ENCODE results near the gene TIMP2.

TIMP2 gene

GRCh38 chr17:78831688-78832540 is 93.3 kb downstream of the TIMP2 start:
- no peak for DNase-seq

GRCh38 chr17:78829477-78829876 is 95.7 kb downstream of the TIMP2 start:
- DNase-seq = no peak

- DNase-seq = no peak
Measured at GRCh38 chr17:78828470-78829185, 96.6 kb downstream of the TIMP2 start.

- DNase-seq = no peak
Measured at GRCh38 chr17:78826836-78827509, 98.2 kb downstream of the TIMP2 start.

GRCh38 chr17:78826421-78826820 is 98.8 kb downstream of the TIMP2 start:
- DNase-seq = no peak

- DNase-seq = no peak
Measured at GRCh38 chr17:78825696-78826095, 99.5 kb downstream of the TIMP2 start.

- DNase-seq = no peak
Measured at GRCh38 chr17:78824240-78824639, 100.9 kb downstream of the TIMP2 start.

GRCh38 chr17:78823282-78824046 is 101.7 kb downstream of the TIMP2 start:
- no peak for DNase-seq

GRCh38 chr17:78822552-78822951 is 102.6 kb downstream of the TIMP2 start:
- DNase-seq = no peak

GRCh38 chr17:78821961-78822360 is 103.2 kb downstream of the TIMP2 start:
- no peak for DNase-seq

- no peak for DNase-seq
Measured at GRCh38 chr17:78820841-78821240, 104.3 kb downstream of the TIMP2 start.

GRCh38 chr17:78819806-78820792 is 105.1 kb downstream of the TIMP2 start:
- DNase-seq = no peak

GRCh38 chr17:78819402-78819801 is 105.8 kb downstream of the TIMP2 start:
- DNase-seq = no peak

GRCh38 chr17:78818932-78819331 is 106.3 kb downstream of the TIMP2 start:
- peak in 2 of 4 experiments; percentile 40 to 43 for DNase-seq

GRCh38 chr17:78818152-78818846 is 106.9 kb downstream of the TIMP2 start:
- DNase-seq = no peak

GRCh38 chr17:78817123-78817522 is 108.1 kb downstream of the TIMP2 start:
- DNase-seq = peak in 1 of 4 experiments; percentile 18

GRCh38 chr17:78815696-78816095 is 109.5 kb downstream of the TIMP2 start:
- no peak for DNase-seq

GRCh38 chr17:78812855-78813254 is 112.3 kb downstream of the TIMP2 start:
- no peak for DNase-seq

- DNase-seq = no peak
Measured at GRCh38 chr17:78808163-78808562, 117.0 kb downstream of the TIMP2 start.

- peak in 1 of 4 experiments; percentile 67 for DNase-seq
Measured at GRCh38 chr17:78806451-78806850, 118.7 kb downstream of the TIMP2 start.

GRCh38 chr17:78805301-78805700 is 119.9 kb downstream of the TIMP2 start:
- DNase-seq = peak in 1 of 4 experiments; percentile 53

All from activated naive CD4-positive, alpha-beta T cell (primary cell).